ENCODE results near the gene ADARB2. TPM values are rescaled to one million over a fixed set of nuclear protein-coding genes. Genes with fewer than 3 reads are reported as not detected.
"Not testable (repeated sequence)": the region's sequence is repeated elsewhere in the genome, so short reads cannot be mapped to it uniquely, and the experiment has no call there.

ADARB2 gene
- total RNA-seq, 1 experiment from 2014 or later = 1.9 TPM

- no peak for DNase-seq (ENCODE audit: extremely low read depth, low read depth)
Measured at GRCh38 chr10:1552406-1552805, 184.9 kb downstream of the ADARB2 start.

- no peak for DNase-seq (ENCODE audit: extremely low read depth, low read depth)
Measured at GRCh38 chr10:1551636-1552338, 185.5 kb downstream of the ADARB2 start.

- DNase-seq (ENCODE audit: extremely low read depth, low read depth) = no peak
Measured at GRCh38 chr10:1550616-1551015, 186.7 kb downstream of the ADARB2 start.

- no peak for DNase-seq (ENCODE audit: extremely low read depth, low read depth)
Measured at GRCh38 chr10:1550291-1550595, 187.1 kb downstream of the ADARB2 start.

GRCh38 chr10:1549591-1550290 lies 187.6 kb downstream of the ADARB2 start:
- DNase-seq (ENCODE audit: extremely low read depth, low read depth) = no peak

GRCh38 chr10:1548596-1548995 lies 188.7 kb downstream of the ADARB2 start:
- DNase-seq (ENCODE audit: extremely low read depth, low read depth) = no peak

- DNase-seq (ENCODE audit: extremely low read depth, low read depth) = no peak
Measured at GRCh38 chr10:1548146-1548545, 189.2 kb downstream of the ADARB2 start.

GRCh38 chr10:1546431-1547110 lies 190.8 kb downstream of the ADARB2 start:
- DNase-seq (ENCODE audit: extremely low read depth, low read depth) = no peak

GRCh38 chr10:1545524-1545923 lies 191.8 kb downstream of the ADARB2 start:
- DNase-seq (ENCODE audit: extremely low read depth, low read depth) = no peak

- no peak for DNase-seq (ENCODE audit: extremely low read depth, low read depth)
Measured at GRCh38 chr10:1544929-1545328, 192.4 kb downstream of the ADARB2 start.

GRCh38 chr10:1544209-1544673 lies 193.1 kb downstream of the ADARB2 start:
- DNase-seq (ENCODE audit: extremely low read depth, low read depth) = no peak

GRCh38 chr10:1543596-1543995 lies 193.7 kb downstream of the ADARB2 start:
- no peak for DNase-seq (ENCODE audit: extremely low read depth, low read depth)

GRCh38 chr10:1542941-1543340 lies 194.4 kb downstream of the ADARB2 start:
- no peak for DNase-seq (ENCODE audit: extremely low read depth, low read depth)

- no peak for DNase-seq (ENCODE audit: extremely low read depth, low read depth)
Measured at GRCh38 chr10:1540144-1540543, 197.2 kb downstream of the ADARB2 start.

- no peak for DNase-seq (ENCODE audit: extremely low read depth, low read depth)
Measured at GRCh38 chr10:1539216-1539615, 198.1 kb downstream of the ADARB2 start.

GRCh38 chr10:1538531-1539061 lies 198.7 kb downstream of the ADARB2 start:
- no peak for DNase-seq (ENCODE audit: extremely low read depth, low read depth)

GRCh38 chr10:1538121-1538520 lies 199.2 kb downstream of the ADARB2 start:
- no peak for DNase-seq (ENCODE audit: extremely low read depth, low read depth)

GRCh38 chr10:1537449-1537848 lies 199.9 kb downstream of the ADARB2 start:
- DNase-seq (ENCODE audit: extremely low read depth, low read depth) = not testable (repeated sequence)

- no peak for DNase-seq (ENCODE audit: extremely low read depth, low read depth)
Measured at GRCh38 chr10:1536341-1536740, 201.0 kb downstream of the ADARB2 start.

GRCh38 chr10:1535301-1535965 lies 201.9 kb downstream of the ADARB2 start:
- DNase-seq (ENCODE audit: extremely low read depth, low read depth) = no peak

GRCh38 chr10:1534820-1535219 lies 202.5 kb downstream of the ADARB2 start:
- DNase-seq (ENCODE audit: extremely low read depth, low read depth) = no peak

All from NCI-H460 (cell line).